Nasal cavity respiratory epithelium epithelial cell of viscerocranial mucosa (primary cell): ENCODE results near the gene CLDN2. TPM values are rescaled to one million over a fixed set of nuclear protein-coding genes. Genes with fewer than 3 reads are reported as not detected.

Experiments used
- total RNA-seq: library from RNA; depleted of rRNA; stranded (reverse); fragments of >200 nt; gene quantifications from 2 replicates; pipeline ENCODE4 v1.2.3, GENCODE V29; 2014

The CLDN2 gene, protein sequence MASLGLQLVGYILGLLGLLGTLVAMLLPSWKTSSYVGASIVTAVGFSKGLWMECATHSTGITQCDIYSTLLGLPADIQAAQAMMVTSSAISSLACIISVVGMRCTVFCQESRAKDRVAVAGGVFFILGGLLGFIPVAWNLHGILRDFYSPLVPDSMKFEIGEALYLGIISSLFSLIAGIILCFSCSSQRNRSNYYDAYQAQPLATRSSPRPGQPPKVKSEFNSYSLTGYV
- total RNA-seq = not detected in 2 replicates

DNA sequence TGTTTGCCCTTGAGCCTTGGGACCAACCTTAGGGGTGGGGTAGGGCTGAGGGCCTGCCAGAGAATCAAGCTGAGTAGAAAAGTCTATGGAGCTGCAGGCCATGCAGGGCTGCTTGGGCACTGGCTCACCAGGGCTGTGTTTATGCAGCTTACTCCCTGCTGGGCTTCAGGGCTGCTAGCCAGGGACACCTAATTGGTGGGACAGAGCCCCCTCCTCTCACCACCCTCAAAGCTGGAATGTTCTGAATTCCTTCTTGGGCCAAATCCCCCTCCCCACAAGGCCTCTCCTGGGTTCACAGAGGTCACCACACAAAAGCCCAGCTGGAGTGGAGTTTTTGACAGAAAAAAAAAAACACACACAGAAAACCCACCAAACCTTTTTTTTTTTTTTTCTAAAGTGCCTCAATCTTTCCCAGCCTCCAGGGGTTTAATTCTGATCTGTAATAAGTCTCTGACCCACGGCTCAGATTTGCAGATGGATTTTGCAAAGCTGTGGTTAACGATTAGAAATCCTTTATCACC, at the start of gene CLDN2:
Gene CLDN2 (plus strand): TSS at position 471 of the 521 bp plus-strand sequence. CDS start 7,827 bp downstream, outside the sequence.

GRCh38 chrX:106903291-106903824, 16.8 kb upstream of the CLDN2 start, which contains the start of gene RIPPLY1:
Gene RIPPLY1 (minus strand): TSS chrX:106903341. CDS start chrX:106903287, 54 bp downstream.

Other genes starting within 250 kb of the CLDN2 start
- 12.3 and 52.8 TPM in 2 replicates for gene RNF128, start 193.7 kb upstream of the CLDN2 start, total RNA-seq
- gene TBC1D8B, start 117.7 kb upstream of the CLDN2 start, total RNA-seq = 3.4 and 5.9 TPM in 2 replicates
- gene RIPPLY1, start 17.1 kb upstream of the CLDN2 start, total RNA-seq = not detected in 2 replicates
- gene MORC4, start 79.8 kb downstream of the CLDN2 start, total RNA-seq = 41.9 and 45.1 TPM in 2 replicates
- 18.8 and 26.1 TPM in 2 replicates for gene RBM41, start 198.4 kb downstream of the CLDN2 start, total RNA-seq